GM18858 (cell line): ENCODE data around the gene SHROOM3.

Source experiments
- ATAC-seq: cut with Tn5 transposase; IDR thresholded peaks from one replicate; pipeline ENCODE4 v1.9.1; 2021; ENCODE audit not compliant: unreplicated experiment

The SHROOM3 gene

GRCh38 chr4:76489686-76490161, 54.7 kb downstream of the SHROOM3 start:
- no peak for ATAC-seq

GRCh38 chr4:76492055-76492454, 57.0 kb downstream of the SHROOM3 start:
- ATAC-seq: no peak

GRCh38 chr4:76494243-76494642, 59.2 kb downstream of the SHROOM3 start:
- ATAC-seq: no peak

GRCh38 chr4:76494871-76495590, 60.0 kb downstream of the SHROOM3 start:
- ATAC-seq: no peak

- no peak for ATAC-seq
Measured at GRCh38 chr4:76498550-76498949, 63.5 kb downstream of the SHROOM3 start.

GRCh38 chr4:76499461-76499860, 64.4 kb downstream of the SHROOM3 start:
- peak; percentile 79 for ATAC-seq

GRCh38 chr4:76502886-76503285, 67.9 kb downstream of the SHROOM3 start:
- ATAC-seq: no peak

GRCh38 chr4:76504613-76505465, 69.8 kb downstream of the SHROOM3 start:
- ATAC-seq: no peak

- ATAC-seq: no peak
Measured at GRCh38 chr4:76511947-76512346, 76.9 kb downstream of the SHROOM3 start.

- ATAC-seq: no peak
Measured at GRCh38 chr4:76513482-76513881, 78.5 kb downstream of the SHROOM3 start.

GRCh38 chr4:76514087-76514486, 79.1 kb downstream of the SHROOM3 start:
- ATAC-seq: no peak

GRCh38 chr4:76515975-76516843, 81.2 kb downstream of the SHROOM3 start:
- ATAC-seq: peak; percentile 89

- ATAC-seq: no peak
Measured at GRCh38 chr4:76518241-76518640, 83.2 kb downstream of the SHROOM3 start.

GRCh38 chr4:76523593-76523992, 88.6 kb downstream of the SHROOM3 start:
- no peak for ATAC-seq

GRCh38 chr4:76525751-76526150, 90.7 kb downstream of the SHROOM3 start:
- ATAC-seq: no peak

GRCh38 chr4:76526585-76526990, 91.6 kb downstream of the SHROOM3 start:
- ATAC-seq: no peak

- no peak for ATAC-seq
Measured at GRCh38 chr4:76527666-76528065, 92.6 kb downstream of the SHROOM3 start.

GRCh38 chr4:76531597-76531996, 96.6 kb downstream of the SHROOM3 start:
- no peak for ATAC-seq

GRCh38 chr4:76532805-76533204, 97.8 kb downstream of the SHROOM3 start:
- no peak for ATAC-seq

- no peak for ATAC-seq
Measured at GRCh38 chr4:76533314-76533713, 98.3 kb downstream of the SHROOM3 start.
